Stimulated activated naive B cell treated with anti-CD40 and anti-IgM and Interleukin-4, amounts not matched to agents 10 μg/mL and 1 μg/mL and 100 μg/mL, for 72 hours (primary cell): Measurements from ENCODE around the gene NR2E1.

ENCODE experiments used
- ATAC-seq, 2 donors: fragments of 150-1000 bp; cut with Tn5 transposase; replicated peaks; 2 replicates each; pipeline ENCODE4 v1.10.0; 2021; ENCODE audit warnings: moderate library complexity in 1 of 2
- DNase-seq: peaks from one replicate; pipeline ENCODE4 v3.0.0; 2021
- H3K27ac Mint-ChIP-seq: one replicate; pipeline ENCODE4 v1.8.0; 2022; ENCODE audit warnings: mild to moderate bottlenecking, mixed read lengths
- H3K27me3 Mint-ChIP-seq, 2 donors: one replicate each; pipeline ENCODE4 v1.8.0; 2022; ENCODE audit warnings: mixed read lengths in 2 of 2
- H3K36me3 Mint-ChIP-seq, 2 donors: one replicate each; pipeline ENCODE4 v1.8.0; 2022; ENCODE audit warnings: mixed read lengths in 2 of 2, mild to moderate bottlenecking in 1 of 2
- H3K4me1 Mint-ChIP-seq, 2 donors: one replicate each; pipeline ENCODE4 v1.8.0; 2022; ENCODE audit warnings: mixed read lengths in 2 of 2, mild to moderate bottlenecking in 1 of 2
- H3K4me3 Mint-ChIP-seq, 2 donors: one replicate each; pipeline ENCODE4 v1.8.0; 2022; ENCODE audit warnings: mild to moderate bottlenecking in 2 of 2, mixed read lengths in 2 of 2, moderate library complexity in 1 of 2
- H3K9me3 Mint-ChIP-seq, 2 donors: one replicate each; pipeline ENCODE4 v1.8.0; 2022; ENCODE audit warnings: mixed read lengths in 2 of 2, mild to moderate bottlenecking in 1 of 2

Gene NR2E1

DNA sequence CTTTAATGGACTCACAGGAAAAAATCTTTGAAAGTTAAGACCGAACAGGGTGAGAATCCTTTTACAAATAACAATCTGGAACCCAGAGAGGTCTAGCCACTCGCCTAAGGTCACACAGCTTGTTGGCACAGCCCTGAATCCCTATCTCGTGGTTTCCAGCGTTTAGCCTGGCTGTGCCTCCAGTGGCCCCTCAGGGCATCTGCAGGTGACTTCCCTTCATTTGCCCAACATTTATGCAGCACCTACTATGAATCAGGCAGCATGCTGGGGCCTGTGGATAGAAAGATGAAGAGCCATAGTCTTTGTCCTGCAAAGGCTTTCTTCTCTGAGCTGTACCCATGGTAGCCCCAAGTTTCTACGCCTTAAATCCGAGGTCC lies 2.6 kb upstream of the NR2E1 start:
- DNase-seq (no peak), ATAC-seq (peak; percentile 39 to 47)
- H3K4me1 Mint-ChIP-seq, result peaks cover 25 to 50% of the 10 kb centered on the region in 2 donors
- H3K27me3 Mint-ChIP-seq, result peaks cover 89 to 96% of the 10 kb centered on the region in 2 donors
- no peaks in the 10 kb centered on the region for H3K9me3 Mint-ChIP-seq
- peaks cover 5 to 11% of the 10 kb centered on the region in 2 donors for H3K36me3 Mint-ChIP-seq
- H3K4me3 Mint-ChIP-seq, result peak overlapping the region in 1 of 2 donors; percentile 62
- peak overlapping the region; percentile 85 for H3K27ac Mint-ChIP-seq

DNA sequence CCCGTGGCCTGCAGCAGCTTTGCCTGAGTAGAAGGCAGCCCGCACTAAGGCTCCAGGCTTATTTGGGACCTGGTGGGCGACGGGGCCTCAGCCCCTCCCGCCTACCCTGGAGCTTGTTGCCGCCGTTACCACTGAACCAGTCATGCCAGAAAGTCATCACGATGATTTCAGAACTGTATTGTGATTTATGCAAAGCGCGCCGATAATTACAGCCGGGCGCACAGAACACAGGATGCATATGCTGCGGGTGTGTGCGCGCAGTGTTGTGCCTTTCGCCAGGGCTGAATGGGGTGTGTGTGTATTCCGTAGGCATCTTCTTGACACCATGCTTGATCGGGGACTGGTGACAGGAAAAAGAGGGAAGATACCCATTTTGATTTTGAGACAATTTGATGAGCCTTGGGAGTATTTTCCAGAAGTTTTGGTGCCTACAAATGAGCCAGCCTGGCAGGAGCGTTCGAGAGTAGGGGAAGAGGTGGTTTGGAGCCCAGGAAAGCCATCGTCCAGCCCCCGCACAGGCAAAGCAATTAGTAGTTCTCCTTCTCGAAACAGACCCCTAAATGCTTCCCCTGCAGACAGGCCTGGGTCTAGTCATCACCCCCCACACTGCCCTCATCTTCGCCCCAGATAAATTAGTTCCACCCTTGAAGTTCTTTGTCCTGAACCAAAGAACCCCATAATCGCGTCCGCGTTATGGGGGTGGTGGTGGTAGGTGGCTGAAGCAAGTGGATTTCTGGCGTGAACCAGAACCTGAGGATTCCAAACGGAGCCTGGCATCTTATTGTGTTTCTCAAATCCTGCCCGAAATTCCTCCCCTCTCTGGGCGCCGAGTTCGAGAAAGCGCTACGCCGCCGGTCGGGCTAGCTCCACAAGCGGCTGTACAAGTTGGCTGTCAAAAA lies 1.9 kb upstream of the NR2E1 start:
- ATAC-seq (no peak), DNase-seq (no peak)
- H3K36me3 Mint-ChIP-seq, result peaks cover 5 to 11% of the 10 kb centered on the region in 2 donors
- peaks cover 26 to 55% of the 10 kb centered on the region in 2 donors for H3K4me1 Mint-ChIP-seq
- peak overlapping the region; percentile 56 to 62 for H3K4me3 Mint-ChIP-seq
- H3K9me3 Mint-ChIP-seq, result no peaks in the 10 kb centered on the region
- H3K27me3 Mint-ChIP-seq, result peaks cover 84 to 96% of the 10 kb centered on the region in 2 donors
- H3K27ac Mint-ChIP-seq, result peak overlapping the region; percentile 85

- H3K27ac Mint-ChIP-seq, result peak overlapping the region; percentile 85
- DNase-seq, result no peak
These were observed 1.3 kb upstream of the NR2E1 start for GRCh38 chr6:108164543-108164814.

DNA sequence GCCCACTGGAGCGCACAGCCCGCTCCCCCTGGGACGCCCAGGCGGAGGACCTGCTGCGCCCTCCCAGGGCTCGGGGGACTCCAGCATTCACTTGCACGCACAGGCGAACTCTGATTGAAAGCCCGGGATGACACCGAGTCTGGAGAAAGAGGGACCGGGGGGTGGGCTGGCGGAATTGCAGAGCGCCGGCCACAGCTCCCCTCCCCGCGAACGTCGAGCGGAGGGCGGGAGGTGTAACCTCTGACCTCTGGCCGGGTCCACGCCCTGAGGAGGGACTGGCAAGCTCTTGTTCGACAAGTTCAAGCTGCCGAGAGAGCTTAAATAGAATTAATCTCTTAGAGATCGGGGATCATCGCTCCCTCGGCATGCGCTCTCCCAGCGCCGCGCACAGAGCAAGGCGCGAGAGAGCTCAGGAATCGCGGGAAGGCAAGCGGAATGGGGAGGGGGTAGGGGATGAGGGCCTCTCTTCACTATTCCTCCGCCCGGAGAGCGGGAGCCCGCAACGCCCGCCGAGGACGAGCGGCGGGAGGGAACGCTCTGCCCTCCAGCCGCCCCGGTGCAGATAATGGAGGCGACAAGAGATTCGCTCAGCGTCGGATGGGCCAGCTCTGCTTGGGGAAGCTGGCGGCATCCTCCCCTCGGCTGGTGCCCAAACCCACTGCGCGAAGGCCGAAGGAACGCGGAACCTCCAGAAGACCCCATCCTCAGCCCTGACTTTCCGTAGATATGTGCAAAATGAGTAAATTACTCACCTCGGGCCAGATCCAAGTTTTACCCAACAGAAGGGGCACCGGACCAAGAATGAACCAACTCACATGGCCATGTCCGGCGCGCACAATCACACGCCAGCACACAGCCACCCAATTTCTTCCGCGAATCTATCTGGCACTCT lies 761 bp upstream of the NR2E1 start:
- H3K9me3 Mint-ChIP-seq, result no peaks in the 10 kb centered on the region
- peak overlapping the region; percentile 50 to 56 for H3K4me3 Mint-ChIP-seq
- ATAC-seq (no peak), DNase-seq (no peak)
- peaks cover 5 to 11% of the 10 kb centered on the region in 2 donors for H3K36me3 Mint-ChIP-seq
- peaks cover 35 to 67% of the 10 kb centered on the region in 2 donors for H3K4me1 Mint-ChIP-seq
- peaks cover 88 to 99% of the 10 kb centered on the region in 2 donors for H3K27me3 Mint-ChIP-seq
- peak overlapping the region; percentile 85 for H3K27ac Mint-ChIP-seq

More at GRCh38 chr6:108164543-108164814, 1.3 kb upstream of the NR2E1 start:
- ATAC-seq, result no peak
- peaks cover 5 to 11% of the 10 kb centered on the region in 2 donors for H3K36me3 Mint-ChIP-seq
- no peaks in the 10 kb centered on the region for H3K9me3 Mint-ChIP-seq
- peaks cover 31 to 61% of the 10 kb centered on the region in 2 donors for H3K4me1 Mint-ChIP-seq
- peak overlapping the region; percentile 50 to 56 for H3K4me3 Mint-ChIP-seq
- peaks cover 87 to 98% of the 10 kb centered on the region in 2 donors for H3K27me3 Mint-ChIP-seq

DNA sequence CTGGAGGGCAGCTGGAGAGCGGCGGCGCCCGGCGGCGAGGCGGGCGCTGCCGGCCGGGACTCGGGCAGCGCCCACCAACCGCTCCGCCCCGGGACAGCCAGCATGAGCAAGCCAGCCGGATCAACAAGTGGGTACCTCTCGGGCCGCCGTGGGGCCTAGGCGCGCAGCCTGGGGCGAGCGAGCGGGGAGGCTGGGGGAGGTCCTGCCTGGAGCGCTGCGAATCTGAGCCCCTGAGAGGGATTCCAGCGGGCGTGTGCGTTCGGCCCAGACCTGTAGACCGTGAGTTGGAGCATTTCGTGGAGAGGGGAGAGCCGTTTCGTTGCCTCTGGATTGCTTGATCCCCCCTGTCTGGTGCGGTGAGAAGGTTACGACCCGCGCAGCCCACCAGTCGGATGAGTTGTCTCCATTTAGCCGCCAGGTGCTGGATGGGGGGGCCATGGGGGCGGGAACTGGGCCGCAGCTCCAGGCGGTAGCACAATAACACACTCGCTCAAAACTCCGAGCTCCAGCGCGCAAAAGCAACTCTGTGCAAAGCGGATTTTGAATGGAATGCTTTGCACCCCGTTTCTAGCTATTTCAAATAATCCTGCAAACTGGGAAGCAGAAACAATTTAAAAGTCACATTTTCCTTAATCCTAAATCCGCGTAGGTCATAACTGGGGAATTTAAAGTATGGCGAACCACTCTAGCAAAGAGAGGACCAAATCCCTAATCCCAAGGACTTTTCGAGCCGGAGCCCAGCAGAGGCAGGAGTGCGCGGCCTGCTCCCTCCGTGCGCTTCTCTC lies 1.0 kb downstream of the NR2E1 start:
- ATAC-seq (no peak), DNase-seq (no peak)
- Mint-ChIP-seq H3K27ac (peak overlapping the region; percentile 96), H3K27me3 (peaks cover 85 to 99% of the 10 kb centered on the region in 2 donors), H3K9me3 (peaks cover 0 to 1% of the 10 kb centered on the region in 2 donors), H3K4me3 (peak overlapping the region; percentile 72 to 79), H3K4me1 (peaks cover 41 to 76% of the 10 kb centered on the region in 2 donors), H3K36me3 (peaks cover 6 to 11% of the 10 kb centered on the region in 2 donors)

DNA sequence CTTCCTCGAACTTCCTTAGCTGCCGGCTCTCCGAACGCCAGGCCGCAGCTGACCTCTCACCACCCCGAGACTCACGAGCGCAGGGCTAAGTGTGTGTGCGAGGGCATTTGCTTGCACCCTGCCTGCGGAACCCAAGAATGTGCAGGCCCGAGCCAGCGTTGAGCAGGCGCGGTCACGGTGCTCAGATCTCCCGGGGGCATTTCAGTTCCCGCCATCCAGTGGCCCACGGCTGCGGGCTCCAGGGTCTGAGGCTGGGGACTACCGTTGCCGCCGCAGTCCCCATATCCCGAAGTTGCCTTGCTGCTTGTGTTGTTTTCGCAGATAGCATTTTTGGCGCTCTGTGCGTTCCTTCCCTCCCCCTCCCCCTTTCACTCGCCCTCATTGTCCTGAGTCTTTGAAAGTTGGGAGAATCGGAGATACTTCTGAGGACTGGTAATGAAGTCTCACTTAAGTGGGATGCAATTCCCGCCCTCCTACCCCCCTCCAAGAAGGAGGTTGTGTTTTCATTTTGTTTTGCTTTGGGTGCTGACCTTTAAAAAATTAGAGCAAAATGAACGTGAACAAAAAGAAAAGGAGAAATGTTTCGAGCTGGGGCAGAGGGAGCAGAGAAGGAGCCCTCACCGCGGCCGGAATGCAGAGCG lies 1.7 kb downstream of the NR2E1 start:
- Mint-ChIP-seq H3K4me1 (peaks cover 38 to 76% of the 10 kb centered on the region in 2 donors), H3K9me3 (peaks cover 0 to 1% of the 10 kb centered on the region in 2 donors), H3K27ac (peak overlapping the region; percentile 96), H3K27me3 (peaks cover 83 to 99% of the 10 kb centered on the region in 2 donors), H3K4me3 (peak overlapping the region; percentile 72 to 79), H3K36me3 (peaks cover 6 to 11% of the 10 kb centered on the region in 2 donors)
- ATAC-seq (peak in 1 of 2 donors; percentile 28), DNase-seq (no peak)

- Mint-ChIP-seq H3K27ac (peak overlapping the region; percentile 76), H3K4me1 (peaks cover 38 to 76% of the 10 kb centered on the region in 2 donors), H3K36me3 (peaks cover 6 to 11% of the 10 kb centered on the region in 2 donors), H3K27me3 (peaks cover 85 to 99% of the 10 kb centered on the region in 2 donors), H3K4me3 (peak overlapping the region; percentile 72 to 79), H3K9me3 (peaks cover 0 to 1% of the 10 kb centered on the region in 2 donors)
- DNase-seq (no peak), ATAC-seq (peak; percentile 20 to 40)
These were observed 2.3 kb downstream of the NR2E1 start for GRCh38 chr6:108168090-108168463.

- Mint-ChIP-seq H3K9me3 (peaks cover 0 to 1% of the 10 kb centered on the region in 2 donors), H3K27ac (peak overlapping the region; percentile 76), H3K4me3 (peak overlapping the region; percentile 72 to 79), H3K36me3 (peaks cover 3 to 9% of the 10 kb centered on the region in 2 donors), H3K4me1 (peaks cover 35 to 72% of the 10 kb centered on the region in 2 donors), H3K27me3 (peaks cover 80 to 95% of the 10 kb centered on the region in 2 donors)
- DNase-seq (peak; percentile 34), ATAC-seq (peak; percentile 61 to 73)
These were observed 3.0 kb downstream of the NR2E1 start for GRCh38 chr6:108168501-108169463.

DNA sequence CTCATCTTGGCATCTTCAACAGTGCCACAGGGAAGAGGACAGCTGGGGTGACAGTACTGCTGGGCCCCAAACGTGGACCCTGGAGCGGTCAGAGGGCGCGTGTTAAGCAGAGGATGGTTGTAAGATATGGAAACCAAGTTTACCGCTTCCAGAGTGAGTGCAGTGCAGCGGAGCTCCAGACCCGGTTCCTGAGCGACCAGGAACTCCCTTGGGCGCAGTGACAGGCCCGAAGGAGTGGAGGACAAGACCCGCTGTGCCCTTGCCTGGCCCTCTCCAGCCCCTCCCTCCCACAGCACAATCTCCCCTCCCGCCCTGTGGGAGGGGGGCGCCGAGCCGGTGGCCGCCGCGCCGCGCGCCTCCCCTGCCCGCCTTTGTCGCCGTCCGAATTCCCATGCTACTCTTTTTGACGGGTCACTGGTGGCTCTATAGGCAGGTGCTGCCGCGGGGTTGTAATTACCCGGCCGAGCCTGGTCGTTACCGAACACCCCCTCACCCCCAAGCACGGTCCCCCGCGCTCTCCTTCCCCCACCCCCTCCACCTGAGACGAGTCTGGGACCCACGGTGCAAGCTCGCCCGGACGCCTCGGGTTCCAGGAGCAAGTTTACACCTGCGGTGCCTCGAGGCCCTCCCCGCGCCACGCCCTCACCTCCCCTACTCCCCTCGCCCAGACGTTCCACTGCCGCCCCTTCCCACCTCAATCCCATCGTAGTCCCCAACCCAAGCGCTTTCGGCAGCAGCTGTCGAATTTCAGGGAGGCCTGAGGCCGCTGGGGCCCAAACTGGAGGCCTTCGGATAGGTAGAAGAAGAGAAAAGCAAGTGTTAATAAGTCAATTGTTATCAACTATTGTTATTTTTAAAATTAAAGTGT lies 3.9 kb downstream of the NR2E1 start:
- Mint-ChIP-seq H3K36me3 (peaks cover 2 to 7% of the 10 kb centered on the region in 2 donors), H3K27me3 (peaks cover 80 to 95% of the 10 kb centered on the region in 2 donors), H3K9me3 (peaks cover 0 to 1% of the 10 kb centered on the region in 2 donors), H3K27ac (peak overlapping the region; percentile 33), H3K4me3 (peak overlapping the region; percentile 72 to 79), H3K4me1 (peaks cover 35 to 72% of the 10 kb centered on the region in 2 donors)
- DNase-seq (no peak), ATAC-seq (no peak)

DNA sequence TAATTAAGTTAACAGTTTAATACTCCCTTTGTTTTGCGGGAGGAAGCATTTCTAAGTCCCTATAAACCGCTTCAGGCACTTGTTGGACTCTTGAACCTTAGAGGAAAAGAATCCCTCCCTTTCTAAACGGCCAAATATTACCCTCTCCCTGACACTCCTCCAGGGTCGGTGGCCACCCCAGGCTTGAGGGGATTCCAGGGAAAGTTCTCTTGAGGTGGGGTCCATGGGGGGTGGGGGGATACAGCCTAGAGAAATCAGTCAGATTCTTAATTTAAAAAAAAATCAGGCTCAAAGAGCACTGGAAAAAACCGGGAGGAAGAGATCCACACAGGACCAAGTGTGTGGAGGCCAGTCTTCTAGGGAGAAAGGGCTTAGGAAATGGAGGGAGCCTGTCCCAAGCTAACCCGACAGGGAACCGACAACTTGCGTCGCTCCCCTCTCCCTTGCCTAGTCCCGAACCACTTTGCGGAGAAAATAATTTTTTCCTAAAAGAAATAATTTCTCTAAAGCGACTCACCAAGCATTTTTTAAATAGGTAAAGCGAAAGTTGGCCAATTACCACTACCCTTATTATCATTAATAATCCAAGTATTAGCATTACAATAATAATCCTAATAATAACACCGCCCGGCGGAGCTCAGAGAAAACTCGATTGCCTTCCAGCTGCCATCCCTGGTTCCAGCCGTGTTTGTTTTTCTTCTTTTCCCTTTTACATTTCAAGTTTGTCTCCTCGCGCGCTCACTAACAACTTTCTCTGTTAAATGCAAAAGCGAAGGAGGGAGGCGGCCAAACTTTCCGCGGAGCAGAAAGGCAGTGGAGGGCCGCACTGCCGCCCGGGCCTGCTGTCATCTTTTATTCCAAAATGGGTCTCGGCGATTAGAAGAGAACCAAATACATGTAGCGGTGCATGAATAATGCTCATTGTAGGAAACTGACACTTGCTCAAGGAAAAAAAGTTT lies 4.8 kb downstream of the NR2E1 start:
- peaks cover 0 to 1% of the 10 kb centered on the region in 2 donors for H3K9me3 Mint-ChIP-seq
- H3K27ac Mint-ChIP-seq, result peak overlapping the region; percentile 91
- H3K4me3 Mint-ChIP-seq, result peak overlapping the region; percentile 39 to 49
- peaks cover 79 to 95% of the 10 kb centered on the region in 2 donors for H3K27me3 Mint-ChIP-seq
- DNase-seq, result no peak
- no peak for ATAC-seq
- peaks cover 40 to 72% of the 10 kb centered on the region in 2 donors for H3K4me1 Mint-ChIP-seq
- peaks cover 2 to 6% of the 10 kb centered on the region in 2 donors for H3K36me3 Mint-ChIP-seq
